Measurements from ENCODE around the gene KBTBD8.

GRCh38 chr3:67037615-67038014, 39.5 kb downstream of the KBTBD8 start:
- TF ChIP-seq TSHZ2 (CRISPR knock-in tag; IDR thresholded peaks at IDR 0.05) = no peak
- no peak for TF ChIP-seq RARB (CRISPR knock-in tag; IDR thresholded peaks at IDR 0.05)
- TF ChIP-seq ZFP30 (CRISPR knock-in tag; IDR thresholded peaks at IDR 0.05) = no peak
- no peak for TF ChIP-seq CREB5 (CRISPR knock-in tag; IDR thresholded peaks at IDR 0.05; ENCODE audit: low read depth)
- TF ChIP-seq GLIS3 (CRISPR knock-in tag; IDR thresholded peaks at IDR 0.05) = no peak

All from SK-N-SH treated with all-trans-retinoic acid at 6 μM for 48 hours (cell line).